Left ventricle myocardium inferior (tissue), 1 donor: Measurements from ENCODE around the gene MARK2. TPM values are rescaled to one million over a fixed set of nuclear protein-coding genes. Genes with fewer than 3 reads are reported as not detected.

Source experiments
- DNase-seq: peaks from one replicate; pipeline ENCODE4 v3.0.0-alpha.2; 2020
- H3K27ac ChIP-seq: fragments of 200-600 bp; replicated peaks from 2 replicates; pipeline ENCODE4 v1.8.0; 2021
- H3K27me3 ChIP-seq: fragments of 200-600 bp; 2 replicates; pipeline ENCODE4 v1.8.0; 2021; ENCODE audit warnings: low read depth
- H3K36me3 ChIP-seq: fragments of 200-600 bp; 2 replicates; pipeline ENCODE4 v1.8.0; 2021
- H3K4me1 ChIP-seq: fragments of 200-600 bp; 2 replicates; pipeline ENCODE4 v1.8.0; 2021
- H3K4me3 ChIP-seq: fragments of 200-600 bp; 2 replicates; pipeline ENCODE4 v1.8.0; 2021; ENCODE audit warnings: mild to moderate bottlenecking, moderate library complexity
- H3K9me3 ChIP-seq: fragments of 200-600 bp; replicated peaks from 2 replicates; pipeline ENCODE4 v1.8.0; 2021
- CTCF ChIP-seq: fragments of 200-600 bp; IDR thresholded peaks from 2 replicates; pipeline ENCODE4 v1.8.0; 2021; ENCODE audit warnings: antibody characterized with exemption, mild to moderate bottlenecking, borderline replicate concordance
- intact Hi-C: fragments of 100-400 bp; cut with micrococcal nuclease; formaldehyde crosslinking; loops from one replicate; pipeline ENCODE4 v1.11.0; 2022
- total RNA-seq: library from RNA; stranded (reverse); fragmentation: NEBNext Ultra II Directional; extraction: Animal tissue kit (Norgen Biotek cat#: 25700); gene quantifications from one replicate; pipeline ENCODE4 v1.2.1, GENCODE V29; 2021
- donor health status: DM: no; HTN: yes; CAD: no; lungs with severe emphysema.

MARK2 gene
- total RNA-seq, 1 donor from 2014 or later, result 36.6 TPM

DNA sequence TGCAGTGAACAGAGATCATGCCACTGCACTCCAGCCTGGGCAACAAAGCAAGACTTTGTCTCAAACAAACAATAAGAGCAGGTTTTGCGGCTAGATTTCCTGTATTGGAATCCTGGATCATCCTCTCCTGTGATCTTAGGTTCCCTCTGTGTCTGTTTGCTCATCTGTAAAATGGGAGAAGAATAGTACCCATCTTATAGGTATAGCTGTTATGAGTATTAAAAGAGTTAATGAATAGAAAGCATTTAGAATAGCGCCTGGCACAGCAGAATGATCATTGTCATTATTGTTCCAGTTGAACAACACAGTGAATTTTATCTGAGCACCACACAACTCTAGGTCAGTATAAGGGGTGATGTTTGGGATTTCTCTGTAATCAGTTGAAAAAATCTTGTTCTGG, 10.8 kb downstream of the MARK2 start:
- Histone ChIP-seq H3K36me3 (peaks cover 10% of the 10 kb centered on the region), H3K27me3 (no peaks in the 10 kb centered on the region), H3K4me1 (peaks cover 55% of the 10 kb centered on the region), H3K9me3 (no peaks in the 10 kb centered on the region), H3K27ac (no peak overlapping the region), H3K4me3 (no peak overlapping the region)
- DNase-seq, result no peak
- intact Hi-C loops, result no loop called here
- TF ChIP-seq CTCF, result no peak

- intact Hi-C loops, result no loop called here
- peaks cover 42% of the 10 kb centered on the region for H3K4me1 ChIP-seq
- H3K9me3 ChIP-seq, result no peaks in the 10 kb centered on the region
- H3K4me3 ChIP-seq, result no peak overlapping the region
- H3K27ac ChIP-seq, result no peak overlapping the region
- no peak for DNase-seq
- H3K36me3 ChIP-seq, result peaks cover 14% of the 10 kb centered on the region
- no peak for TF ChIP-seq CTCF
- no peaks in the 10 kb centered on the region for H3K27me3 ChIP-seq
Observed at GRCh38 chr11:63850920-63851319, 12.0 kb downstream of the MARK2 start.

GRCh38 chr11:63851364-63851763, 12.5 kb downstream of the MARK2 start:
- TF ChIP-seq CTCF, result no peak
- no peak for DNase-seq
- Histone ChIP-seq H3K36me3 (peaks cover 14% of the 10 kb centered on the region), H3K9me3 (no peaks in the 10 kb centered on the region), H3K27ac (no peak overlapping the region), H3K4me3 (no peak overlapping the region), H3K4me1 (peaks cover 41% of the 10 kb centered on the region), H3K27me3 (no peaks in the 10 kb centered on the region)
- intact Hi-C loops, result no loop called here

DNA sequence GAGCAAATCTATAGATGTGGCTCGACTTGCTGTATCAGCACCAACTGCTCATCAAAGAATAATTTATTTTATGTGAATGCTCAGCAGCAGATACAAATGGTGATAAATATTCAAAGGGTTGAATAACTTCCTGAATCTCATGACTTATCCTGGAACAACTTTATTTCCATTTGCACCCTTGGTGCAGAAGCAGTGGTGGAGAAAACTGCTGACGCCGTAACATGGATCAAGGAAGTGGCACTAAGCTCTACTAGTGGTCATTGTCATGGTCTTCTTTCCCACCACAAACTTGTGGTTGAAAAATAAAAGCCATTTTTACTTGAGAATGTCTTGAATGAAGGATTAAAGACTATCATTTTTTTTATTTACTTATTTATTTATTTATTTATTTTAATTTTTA, 14.6 kb downstream of the MARK2 start:
- H3K4me3 ChIP-seq, result no peak overlapping the region
- DNase-seq, result no peak
- H3K27ac ChIP-seq, result no peak overlapping the region
- no peak for TF ChIP-seq CTCF
- peaks cover 14% of the 10 kb centered on the region for H3K36me3 ChIP-seq
- no peaks in the 10 kb centered on the region for H3K27me3 ChIP-seq
- peaks cover 34% of the 10 kb centered on the region for H3K4me1 ChIP-seq
- H3K9me3 ChIP-seq, result no peaks in the 10 kb centered on the region
- intact Hi-C loops, result no loop called here

DNA sequence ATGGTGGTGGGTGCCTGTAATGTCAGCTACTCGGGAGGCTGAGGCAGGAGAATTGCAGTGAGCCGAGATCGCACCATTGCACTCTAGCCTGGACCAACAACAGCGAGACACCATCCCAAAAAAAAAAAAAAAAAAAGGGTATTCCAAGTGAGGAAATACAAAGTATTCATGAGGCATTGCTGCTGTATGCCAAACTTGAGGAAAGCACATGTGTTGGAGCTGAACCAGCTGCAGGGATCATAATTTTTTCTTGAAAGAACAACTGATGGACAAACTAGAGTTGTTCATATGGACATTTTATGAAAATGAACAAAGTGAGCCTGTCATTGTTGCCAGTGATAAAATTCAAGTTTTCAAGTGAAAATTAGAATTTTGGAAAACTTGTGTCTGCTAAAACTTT, 15.8 kb downstream of the MARK2 start:
- no peak for DNase-seq
- Histone ChIP-seq H3K27ac (no peak overlapping the region), H3K4me3 (no peak overlapping the region), H3K9me3 (no peaks in the 10 kb centered on the region), H3K4me1 (peaks cover 39% of the 10 kb centered on the region), H3K36me3 (peaks cover 8% of the 10 kb centered on the region), H3K27me3 (no peaks in the 10 kb centered on the region)
- intact Hi-C loops, result no loop called here
- TF ChIP-seq CTCF, result no peak

GRCh38 chr11:63855975-63856374, 17.1 kb downstream of the MARK2 start:
- peaks cover 33% of the 10 kb centered on the region for H3K4me1 ChIP-seq
- no peaks in the 10 kb centered on the region for H3K27me3 ChIP-seq
- TF ChIP-seq CTCF, result no peak
- no peaks in the 10 kb centered on the region for H3K9me3 ChIP-seq
- H3K27ac ChIP-seq, result no peak overlapping the region
- intact Hi-C loops, result no loop called here
- peaks cover 8% of the 10 kb centered on the region for H3K36me3 ChIP-seq
- no peak overlapping the region for H3K4me3 ChIP-seq
- no peak for DNase-seq
